ENCODE results near the gene KLHL15. TPM values are rescaled to one million over a fixed set of nuclear protein-coding genes. Genes with fewer than 3 reads are reported as not detected.

The KLHL15 gene
- total and polyA plus RNA-seq, 2 donors, result 5.8 to 10.6 TPM

- DNase-seq (ENCODE audit: low read depth in 6 of 9, low spot score in 9 of 9), result no peak
- Histone ChIP-seq H3K27ac (ENCODE audit: low read depth in 1 of 2, low read length in 1 of 2) (no peak overlapping the region), H3K27me3 (ENCODE audit: control insufficient read depth in 2 of 2, insufficient read depth in 1 of 2, low read length in 1 of 2) (no peaks in the 10 kb centered on the region), H3K36me3 (ENCODE audit: control insufficient read depth in 2 of 2, insufficient read depth in 2 of 2, low read length in 1 of 2) (peaks cover 0 to 14% of the 10 kb centered on the region in 2 donors), H3K4me3 (ENCODE audit: low read length in 2 of 2) (no peak overlapping the region), H3K4me1 (ENCODE audit: control insufficient read depth in 2 of 2, insufficient read depth in 2 of 2, low read length in 2 of 2) (no peaks in the 10 kb centered on the region), H3K9me3 (ENCODE audit: control insufficient read depth in 2 of 2, insufficient read depth in 1 of 2, low read length in 1 of 2) (no peaks in the 10 kb centered on the region)
- 100% methylated on average over 2 of the region's 2 CpGs for WGBS
Observed at GRCh38 chrX:24002792-24003191, 24.2 kb downstream of the KLHL15 start.

DNA sequence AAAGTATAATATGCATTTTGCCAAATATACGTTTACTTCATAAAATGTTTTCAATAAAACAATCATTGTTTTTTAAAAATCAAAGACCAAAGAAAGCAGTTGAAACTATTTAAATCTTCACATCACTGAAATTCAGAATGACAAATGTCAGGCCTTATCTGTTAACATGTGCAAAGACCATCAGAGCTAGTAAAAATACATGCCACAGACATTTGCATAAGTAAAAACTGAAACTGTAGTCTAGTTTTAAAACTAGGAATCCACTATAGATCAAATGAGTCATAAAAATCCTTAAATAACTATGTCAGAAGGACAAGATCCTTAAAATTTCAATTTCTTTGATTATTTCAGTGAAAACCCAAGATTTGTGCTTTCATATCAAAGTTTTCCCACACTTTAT, 24.8 kb downstream of the KLHL15 start:
- no peaks in the 10 kb centered on the region for H3K9me3 ChIP-seq (ENCODE audit: control insufficient read depth in 2 of 2, insufficient read depth in 1 of 2, low read length in 1 of 2)
- H3K4me1 ChIP-seq (ENCODE audit: control insufficient read depth in 2 of 2, insufficient read depth in 2 of 2, low read length in 2 of 2), result no peaks in the 10 kb centered on the region
- no peaks in the 10 kb centered on the region for H3K27me3 ChIP-seq (ENCODE audit: control insufficient read depth in 2 of 2, insufficient read depth in 1 of 2, low read length in 1 of 2)
- H3K36me3 ChIP-seq (ENCODE audit: control insufficient read depth in 2 of 2, insufficient read depth in 2 of 2, low read length in 1 of 2), result peaks cover 0 to 14% of the 10 kb centered on the region in 2 donors
- no peak overlapping the region for H3K4me3 ChIP-seq (ENCODE audit: low read length in 2 of 2)
- no peak overlapping the region for H3K27ac ChIP-seq (ENCODE audit: low read depth in 1 of 2, low read length in 1 of 2)
- no peak for DNase-seq (ENCODE audit: low read depth in 6 of 9, low spot score in 9 of 9)
- 98% methylated on average over 1 of the region's 1 CpG for WGBS

DNA sequence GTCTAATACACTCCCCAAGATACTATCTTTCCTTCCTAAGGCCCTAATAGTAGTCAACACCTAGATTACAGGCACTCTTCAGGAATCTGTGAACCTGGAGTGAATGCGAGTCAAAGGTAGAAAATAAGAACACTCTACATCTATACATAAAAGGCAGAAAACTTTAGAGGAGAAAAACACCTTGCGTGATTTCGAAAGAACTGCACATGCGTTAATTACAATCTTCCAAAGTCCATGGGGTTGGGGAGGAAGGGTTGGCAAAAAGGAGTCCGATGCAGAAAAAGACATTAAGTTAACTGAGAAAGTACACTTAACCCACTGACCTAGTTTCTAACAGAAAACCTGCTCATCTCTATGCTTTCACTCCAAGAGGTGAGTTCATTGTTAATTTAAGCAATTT, 27.3 kb downstream of the KLHL15 start:
- Histone ChIP-seq H3K4me1 (ENCODE audit: control insufficient read depth in 2 of 2, insufficient read depth in 2 of 2, low read length in 2 of 2) (no peaks in the 10 kb centered on the region), H3K36me3 (ENCODE audit: control insufficient read depth in 2 of 2, insufficient read depth in 2 of 2, low read length in 1 of 2) (peaks cover 0 to 6% of the 10 kb centered on the region in 2 donors), H3K27ac (ENCODE audit: low read depth in 1 of 2, low read length in 1 of 2) (no peak overlapping the region), H3K27me3 (ENCODE audit: control insufficient read depth in 2 of 2, insufficient read depth in 1 of 2, low read length in 1 of 2) (no peaks in the 10 kb centered on the region), H3K4me3 (ENCODE audit: low read length in 2 of 2) (no peak overlapping the region), H3K9me3 (ENCODE audit: control insufficient read depth in 2 of 2, insufficient read depth in 1 of 2, low read length in 1 of 2) (no peaks in the 10 kb centered on the region)
- DNase-seq (ENCODE audit: low read depth in 6 of 9, low spot score in 9 of 9), result no peak
- WGBS, result 98% methylated on average over 5 of the region's 5 CpGs

DNA sequence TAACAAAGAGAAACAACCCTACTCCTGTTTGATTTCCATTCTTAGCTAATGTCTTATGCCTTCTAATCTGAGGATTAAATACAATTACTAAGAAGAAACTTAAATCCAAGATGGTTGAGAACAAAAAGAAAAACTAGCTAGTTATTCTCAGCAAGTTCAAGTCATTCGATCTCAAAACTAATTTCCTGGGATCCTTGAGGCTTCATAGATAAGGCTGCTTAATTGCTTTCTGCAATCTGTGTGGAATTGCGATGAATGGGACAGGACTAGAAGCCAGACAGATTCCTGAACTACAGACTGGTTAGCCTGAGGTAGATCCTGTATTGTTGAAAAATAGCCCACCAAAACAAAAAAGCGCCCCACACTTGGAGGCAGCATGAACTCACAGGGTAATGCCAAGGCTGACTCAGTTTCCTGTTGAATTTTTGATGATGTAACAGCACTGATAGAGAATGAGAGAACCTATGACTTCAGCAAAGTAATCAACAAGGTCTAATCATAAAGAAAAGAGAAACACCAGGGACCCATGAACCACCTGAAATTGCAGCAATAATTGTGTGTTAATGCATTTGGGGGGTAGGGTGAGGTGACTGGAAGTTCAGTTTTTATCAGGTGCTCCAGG, 33.9 kb downstream of the KLHL15 start:
- no peaks in the 10 kb centered on the region for H3K9me3 ChIP-seq (ENCODE audit: control insufficient read depth in 2 of 2, insufficient read depth in 1 of 2, low read length in 1 of 2)
- H3K4me3 ChIP-seq (ENCODE audit: low read length in 2 of 2), result no peak overlapping the region
- 99% methylated on average over 3 of the region's 3 CpGs for WGBS
- DNase-seq (ENCODE audit: low read depth in 6 of 9, low spot score in 9 of 9), result no peak
- H3K27me3 ChIP-seq (ENCODE audit: control insufficient read depth in 2 of 2, insufficient read depth in 1 of 2, low read length in 1 of 2), result no peaks in the 10 kb centered on the region
- peaks cover 9 to 24% of the 10 kb centered on the region in 2 donors for H3K36me3 ChIP-seq (ENCODE audit: control insufficient read depth in 2 of 2, insufficient read depth in 2 of 2, low read length in 1 of 2)
- H3K27ac ChIP-seq (ENCODE audit: low read depth in 1 of 2, low read length in 1 of 2), result no peak overlapping the region
- no peaks in the 10 kb centered on the region for H3K4me1 ChIP-seq (ENCODE audit: control insufficient read depth in 2 of 2, insufficient read depth in 2 of 2, low read length in 2 of 2)

- peaks cover 14 to 31% of the 10 kb centered on the region in 2 donors for H3K36me3 ChIP-seq (ENCODE audit: control insufficient read depth in 2 of 2, insufficient read depth in 2 of 2, low read length in 1 of 2)
- no peak overlapping the region for H3K4me3 ChIP-seq (ENCODE audit: low read length in 2 of 2)
- no peaks in the 10 kb centered on the region for H3K4me1 ChIP-seq (ENCODE audit: control insufficient read depth in 2 of 2, insufficient read depth in 2 of 2, low read length in 2 of 2)
- H3K27ac ChIP-seq (ENCODE audit: low read depth in 1 of 2, low read length in 1 of 2), result no peak overlapping the region
- 99% methylated on average over 3 of the region's 3 CpGs for WGBS
- no peak for DNase-seq (ENCODE audit: low read depth in 6 of 9, low spot score in 9 of 9)
- no peaks in the 10 kb centered on the region for H3K27me3 ChIP-seq (ENCODE audit: control insufficient read depth in 2 of 2, insufficient read depth in 1 of 2, low read length in 1 of 2)
- no peaks in the 10 kb centered on the region for H3K9me3 ChIP-seq (ENCODE audit: control insufficient read depth in 2 of 2, insufficient read depth in 1 of 2, low read length in 1 of 2)
Observed at GRCh38 chrX:23992431-23992830, 34.6 kb downstream of the KLHL15 start.

DNA sequence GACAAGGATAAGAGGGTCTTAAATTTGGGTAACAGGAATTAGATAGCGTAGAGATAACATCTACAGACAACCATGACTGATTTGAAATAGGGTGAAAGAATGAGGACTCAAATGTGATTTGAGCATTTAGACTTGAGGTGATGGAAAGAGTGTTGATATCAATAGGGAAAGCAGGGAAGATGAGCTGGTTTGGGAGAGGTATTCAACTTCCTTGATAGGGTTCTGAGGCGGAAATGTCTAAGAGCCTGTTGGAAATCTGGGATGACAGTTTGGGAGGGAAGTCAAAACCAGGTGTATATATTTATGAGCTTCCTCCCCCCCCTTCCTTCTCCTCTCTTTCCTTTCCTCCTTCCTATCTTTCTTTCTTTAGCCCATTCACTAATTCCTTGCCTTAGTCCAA, 36.5 kb downstream of the KLHL15 start:
- no peak for DNase-seq (ENCODE audit: low read depth in 6 of 9, low spot score in 9 of 9)
- Histone ChIP-seq H3K36me3 (ENCODE audit: control insufficient read depth in 2 of 2, insufficient read depth in 2 of 2, low read length in 1 of 2) (peaks cover 14 to 37% of the 10 kb centered on the region in 2 donors), H3K9me3 (ENCODE audit: control insufficient read depth in 2 of 2, insufficient read depth in 1 of 2, low read length in 1 of 2) (no peaks in the 10 kb centered on the region), H3K4me1 (ENCODE audit: control insufficient read depth in 2 of 2, insufficient read depth in 2 of 2, low read length in 2 of 2) (no peaks in the 10 kb centered on the region), H3K27me3 (ENCODE audit: control insufficient read depth in 2 of 2, insufficient read depth in 1 of 2, low read length in 1 of 2) (no peaks in the 10 kb centered on the region), H3K27ac (ENCODE audit: low read depth in 1 of 2, low read length in 1 of 2) (no peak overlapping the region), H3K4me3 (ENCODE audit: low read length in 2 of 2) (no peak overlapping the region)
- 99% methylated on average over 2 of the region's 2 CpGs for WGBS

DNA sequence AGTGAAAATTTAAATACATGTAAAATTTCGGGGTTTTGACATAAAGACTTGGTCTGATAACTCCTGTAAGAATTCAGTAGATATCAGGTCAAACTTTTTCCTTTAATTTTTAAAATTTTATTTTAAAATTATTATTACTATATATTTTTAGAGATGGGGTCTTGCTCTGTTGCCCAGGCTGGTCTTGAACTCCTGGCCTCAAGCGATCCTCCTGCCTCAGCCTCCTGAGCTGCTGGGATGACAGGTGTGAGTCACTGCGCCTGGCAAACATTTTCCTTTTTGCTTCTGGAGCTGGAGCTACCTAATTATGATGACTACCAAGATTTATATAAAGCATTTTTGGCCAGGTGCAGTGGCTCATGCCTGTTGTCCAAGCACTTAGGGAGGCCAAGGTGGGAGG, 37.3 kb downstream of the KLHL15 start:
- H3K9me3 ChIP-seq (ENCODE audit: control insufficient read depth in 2 of 2, insufficient read depth in 1 of 2, low read length in 1 of 2), result no peaks in the 10 kb centered on the region
- no peaks in the 10 kb centered on the region for H3K4me1 ChIP-seq (ENCODE audit: control insufficient read depth in 2 of 2, insufficient read depth in 2 of 2, low read length in 2 of 2)
- H3K4me3 ChIP-seq (ENCODE audit: low read length in 2 of 2), result no peak overlapping the region
- no peak for DNase-seq (ENCODE audit: low read depth in 6 of 9, low spot score in 9 of 9)
- 98% methylated on average over 3 of the region's 3 CpGs for WGBS
- peaks cover 14 to 38% of the 10 kb centered on the region in 2 donors for H3K36me3 ChIP-seq (ENCODE audit: control insufficient read depth in 2 of 2, insufficient read depth in 2 of 2, low read length in 1 of 2)
- H3K27me3 ChIP-seq (ENCODE audit: control insufficient read depth in 2 of 2, insufficient read depth in 1 of 2, low read length in 1 of 2), result no peaks in the 10 kb centered on the region
- no peak overlapping the region for H3K27ac ChIP-seq (ENCODE audit: low read depth in 1 of 2, low read length in 1 of 2)

- Histone ChIP-seq H3K27me3 (ENCODE audit: control insufficient read depth in 2 of 2, insufficient read depth in 1 of 2, low read length in 1 of 2) (no peaks in the 10 kb centered on the region), H3K36me3 (ENCODE audit: control insufficient read depth in 2 of 2, insufficient read depth in 2 of 2, low read length in 1 of 2) (peaks cover 5 to 13% of the 10 kb centered on the region in 2 donors), H3K4me3 (ENCODE audit: low read length in 2 of 2) (no peak overlapping the region), H3K27ac (ENCODE audit: low read depth in 1 of 2, low read length in 1 of 2) (no peak overlapping the region), H3K9me3 (ENCODE audit: control insufficient read depth in 2 of 2, insufficient read depth in 1 of 2, low read length in 1 of 2) (no peaks in the 10 kb centered on the region), H3K4me1 (ENCODE audit: control insufficient read depth in 2 of 2, insufficient read depth in 2 of 2, low read length in 2 of 2) (no peaks in the 10 kb centered on the region)
- WGBS, result 100% methylated on average over 1 of the region's 1 CpG
- no peak for DNase-seq (ENCODE audit: low read depth in 6 of 9, low spot score in 9 of 9)
Observed at GRCh38 chrX:23982891-23983290, 44.1 kb downstream of the KLHL15 start.

DNA sequence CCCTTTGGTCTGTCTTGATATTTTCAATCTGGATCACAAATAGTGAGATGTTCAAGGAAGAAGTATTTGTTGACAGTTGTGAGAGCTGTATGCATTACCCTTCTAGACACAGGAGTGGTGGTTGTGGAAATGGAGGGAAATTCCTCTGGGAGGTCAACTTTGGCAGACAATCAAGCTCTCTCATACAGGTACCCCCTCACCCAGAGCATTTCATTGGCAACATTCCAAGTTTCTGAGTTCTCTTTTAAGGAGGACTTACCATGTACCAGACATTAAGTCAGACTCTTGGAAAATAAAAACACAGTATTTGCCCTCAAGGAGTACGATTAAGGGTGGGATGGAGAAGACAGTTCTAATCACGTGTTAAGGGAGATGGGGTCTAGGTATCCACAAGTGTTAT, 45.3 kb downstream of the KLHL15 start:
- Histone ChIP-seq H3K36me3 (ENCODE audit: control insufficient read depth in 2 of 2, insufficient read depth in 2 of 2, low read length in 1 of 2) (peaks cover 3 to 7% of the 10 kb centered on the region in 2 donors), H3K27ac (ENCODE audit: low read depth in 1 of 2, low read length in 1 of 2) (no peak overlapping the region), H3K4me1 (ENCODE audit: control insufficient read depth in 2 of 2, insufficient read depth in 2 of 2, low read length in 2 of 2) (no peaks in the 10 kb centered on the region), H3K4me3 (ENCODE audit: low read length in 2 of 2) (no peak overlapping the region), H3K27me3 (ENCODE audit: control insufficient read depth in 2 of 2, insufficient read depth in 1 of 2, low read length in 1 of 2) (no peaks in the 10 kb centered on the region), H3K9me3 (ENCODE audit: control insufficient read depth in 2 of 2, insufficient read depth in 1 of 2, low read length in 1 of 2) (no peaks in the 10 kb centered on the region)
- no peak for DNase-seq (ENCODE audit: low read depth in 6 of 9, low spot score in 9 of 9)
- 96% methylated on average over 2 of the region's 2 CpGs for WGBS
